ENCODE results near the gene MRPS30.
"Not testable (repeated sequence)": the region's sequence is repeated elsewhere in the genome, so short reads cannot be mapped to it uniquely, and the experiment has no call there.

Gene MRPS30

GRCh38 chr5:44824662-44825061 lies 15.9 kb downstream of the MRPS30 start:
- DNase-seq = not testable (repeated sequence)

- peak; percentile 83 to 84 for DNase-seq
These were observed 18.9 kb downstream of the MRPS30 start for GRCh38 chr5:44827681-44828080.

GRCh38 chr5:44828719-44829118 lies 20.0 kb downstream of the MRPS30 start:
- peak in 1 of 2 experiments; percentile 28 for DNase-seq

- no peak for DNase-seq
These were observed 22.2 kb downstream of the MRPS30 start for GRCh38 chr5:44830951-44831350.

- DNase-seq = no peak
These were observed 24.5 kb downstream of the MRPS30 start for GRCh38 chr5:44833249-44833648.

GRCh38 chr5:44835693-44836092 lies 26.9 kb downstream of the MRPS30 start:
- no peak for DNase-seq

GRCh38 chr5:44839018-44839681 lies 30.4 kb downstream of the MRPS30 start:
- DNase-seq = no peak

- peak in 1 of 2 experiments; percentile 42 for DNase-seq
These were observed 33.9 kb downstream of the MRPS30 start for GRCh38 chr5:44842496-44843282.

- DNase-seq = no peak
These were observed 36.0 kb downstream of the MRPS30 start for GRCh38 chr5:44844744-44845143.

GRCh38 chr5:44845777-44846176 lies 37.0 kb downstream of the MRPS30 start:
- DNase-seq = peak; percentile 50 to 63

GRCh38 chr5:44847206-44847852 lies 38.6 kb downstream of the MRPS30 start:
- no peak for DNase-seq

GRCh38 chr5:44860267-44860666 lies 51.5 kb downstream of the MRPS30 start:
- no peak for DNase-seq

GRCh38 chr5:44862808-44863207 lies 54.1 kb downstream of the MRPS30 start:
- peak in 1 of 2 experiments; percentile 22 for DNase-seq

All from NCI-H526 (cell line).